Panc1 (cell line): ENCODE results near the gene TEX51.

ENCODE experiments used
- CTCF ChIP-seq: fragments of 450-650 bp; IDR thresholded peaks from 2 replicates; pipeline ENCODE4 v1.5.1; 2017; ENCODE audit warnings: mild to moderate bottlenecking
- SIN3A ChIP-seq: IDR thresholded peaks from 2 replicates; pipeline ENCODE4 v1.6.1; 2012; ENCODE audit warnings: low read depth, mild to moderate bottlenecking, low read length, moderate library complexity, borderline replicate concordance; ENCODE audit not compliant: insufficient read depth
- TCF7L2 ChIP-seq: IDR thresholded peaks from 2 replicates; pipeline ENCODE4 v1.6.1; 2011; ENCODE audit warnings: mild to moderate bottlenecking, low read depth, low read length, inconsistent platforms

DNA sequence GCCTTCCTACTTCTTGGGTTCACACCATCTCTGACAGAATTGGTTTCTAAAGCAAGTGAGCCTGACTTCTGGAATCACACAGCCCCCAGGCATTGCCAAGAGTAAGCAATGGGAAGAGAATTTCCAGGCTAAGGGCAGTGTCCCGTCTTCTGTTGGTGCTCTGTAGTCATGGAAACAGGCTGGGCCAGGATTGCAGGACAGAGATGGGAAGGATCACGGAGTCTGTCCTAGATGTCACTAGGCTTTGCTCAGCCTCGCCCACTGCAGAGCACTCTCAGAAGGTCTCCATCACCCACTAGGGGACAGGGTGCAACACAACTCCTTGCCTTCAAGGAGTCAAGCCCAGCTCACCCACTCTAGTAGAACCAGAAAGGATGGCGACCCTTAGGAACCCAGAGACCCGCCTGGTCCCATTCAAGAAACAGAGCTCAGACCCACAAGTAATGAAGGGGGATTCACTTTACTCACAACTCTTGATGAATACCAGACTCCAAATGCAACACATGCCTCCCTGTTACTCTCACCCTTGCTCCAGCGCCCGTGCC is 48.6 kb upstream of the TEX51 start:
- TF ChIP-seq CTCF (no peak), TCF7L2 (no peak), SIN3A (no peak)
